Skeletal muscle tissue (tissue), 4 donors: ENCODE results near the gene LMO7. TPM values are rescaled to one million over a fixed set of nuclear protein-coding genes. Genes with fewer than 3 reads are reported as not detected.
"Not testable (repeated sequence)": the region's sequence is repeated elsewhere in the genome, so short reads cannot be mapped to it uniquely, and the experiment has no call there.

Experiments used
- H3K27ac ChIP-seq: one replicate; pipeline ENCODE4 v1.7.0; 2013; ENCODE audit warnings: mild to moderate bottlenecking, low read depth, low read length, inconsistent platforms
- H3K27me3 ChIP-seq, 3 donors: one replicate each; pipeline ENCODE4 v1.7.0; 2013; ENCODE audit warnings: low read length in 3 of 3; ENCODE audit not compliant: control insufficient read depth in 3 of 3, insufficient read depth in 3 of 3
- H3K36me3 ChIP-seq, 3 donors: one replicate each; pipeline ENCODE4 v1.7.0; 2013; ENCODE audit warnings: low read length in 3 of 3; ENCODE audit not compliant: control insufficient read depth in 3 of 3, insufficient read depth in 3 of 3
- H3K4me1 ChIP-seq, 3 donors: one replicate each; pipeline ENCODE4 v1.7.0; 2013; ENCODE audit warnings: low read length in 3 of 3, mild to moderate bottlenecking in 3 of 3; ENCODE audit not compliant: control insufficient read depth in 3 of 3, insufficient read depth in 3 of 3
- H3K4me3 ChIP-seq, 3 donors: one replicate each; pipeline ENCODE4 v1.7.0; 2013; ENCODE audit warnings: low read length in 3 of 3
- H3K9ac ChIP-seq, 3 donors: one replicate each; pipeline ENCODE4 v1.7.0; 2013; ENCODE audit warnings: low read length in 3 of 3, mild to moderate bottlenecking in 3 of 3, moderate library complexity in 2 of 3, low read depth in 1 of 3
- H3K9me3 ChIP-seq, 3 donors: one replicate each; pipeline ENCODE4 v1.7.0; 2013; ENCODE audit warnings: low read length in 3 of 3; ENCODE audit not compliant: control insufficient read depth in 3 of 3
- total RNA-seq: library from RNA; depleted of rRNA; stranded (reverse); fragments of >200 nt; gene quantifications from one replicate; pipeline ENCODE4 v1.2.3, GENCODE V29; 2014
- donor health status: Osteomylitis.

The LMO7 gene
- total RNA-seq, 1 donor from 2014 or later: 176 TPM

DNA sequence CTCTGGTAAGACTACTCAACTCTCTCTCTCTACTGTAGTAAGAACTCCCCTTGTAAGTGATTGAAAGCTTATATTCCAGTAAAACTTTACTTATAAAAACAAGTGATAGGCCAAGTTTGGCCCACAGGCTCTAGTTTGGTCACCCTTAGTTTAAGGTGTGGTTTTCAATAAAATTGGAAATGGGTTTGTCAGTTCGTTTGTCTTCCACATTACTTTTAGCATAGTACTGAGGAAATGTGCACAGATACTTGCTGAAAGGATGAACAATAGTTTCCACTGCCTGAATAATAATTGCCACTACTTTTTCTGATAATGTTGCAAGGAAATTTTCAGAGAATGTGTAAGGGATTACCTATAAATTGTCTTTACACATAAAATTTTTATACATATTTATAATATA lies 54.5 kb downstream of the LMO7 start:
- Histone ChIP-seq H3K4me1 (no peaks in the 10 kb centered on the region), H3K9me3 (no peaks in the 10 kb centered on the region), H3K27me3 (no peaks in the 10 kb centered on the region), H3K36me3 (no peaks in the 10 kb centered on the region), H3K9ac (no peak overlapping the region), H3K27ac (no peak overlapping the region), H3K4me3 (no peak overlapping the region)

DNA sequence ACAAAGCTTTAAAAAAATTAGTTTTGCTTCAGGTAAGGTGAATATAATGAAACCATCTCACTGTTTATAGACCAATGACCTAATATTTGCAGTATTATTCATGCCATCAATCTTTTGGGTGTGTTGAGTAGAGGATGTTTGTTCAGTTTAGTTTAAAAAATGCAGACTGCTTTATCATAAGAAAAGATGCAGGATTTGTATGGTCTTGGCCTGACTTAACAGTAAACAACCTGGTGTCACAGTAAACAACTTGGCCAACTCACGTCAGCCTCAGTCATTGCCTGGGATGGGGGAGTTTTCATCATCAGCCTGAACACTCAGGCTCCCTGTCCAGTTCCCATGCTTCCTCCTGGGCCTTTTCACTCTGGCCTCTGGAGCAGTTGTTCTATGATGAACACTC lies 55.1 kb downstream of the LMO7 start:
- no peaks in the 10 kb centered on the region for H3K9me3 ChIP-seq

DNA sequence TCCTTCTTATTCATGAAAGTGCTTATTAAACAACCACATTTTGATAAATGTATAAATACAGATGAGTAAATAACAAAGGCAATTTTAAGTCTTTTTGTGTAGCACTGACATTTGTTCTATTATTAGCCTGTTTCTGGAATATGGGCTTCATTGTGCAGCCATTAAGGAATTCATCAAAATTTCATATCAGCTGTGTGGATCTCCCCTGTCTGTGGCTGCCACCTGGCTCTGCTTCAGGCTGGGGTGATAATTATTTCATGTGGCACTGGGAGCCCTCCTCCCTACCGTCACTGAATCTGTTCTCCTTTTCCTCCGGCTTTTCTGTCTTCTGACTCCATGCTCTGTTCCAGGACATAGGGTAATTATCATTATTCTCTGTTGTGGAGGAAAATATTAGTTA lies 57.1 kb downstream of the LMO7 start:
- Histone ChIP-seq H3K27ac (no peak overlapping the region), H3K27me3 (no peaks in the 10 kb centered on the region), H3K9ac (no peak overlapping the region), H3K9me3 (no peaks in the 10 kb centered on the region), H3K4me3 (no peak overlapping the region), H3K4me1 (no peaks in the 10 kb centered on the region), H3K36me3 (no peaks in the 10 kb centered on the region)

More for the DNA sequence above, 55.1 kb downstream of the LMO7 start:
- Histone ChIP-seq H3K27ac (no peak overlapping the region), H3K27me3 (no peaks in the 10 kb centered on the region), H3K4me3 (no peak overlapping the region), H3K36me3 (no peaks in the 10 kb centered on the region), H3K4me1 (no peaks in the 10 kb centered on the region), H3K9ac (no peak overlapping the region)

DNA sequence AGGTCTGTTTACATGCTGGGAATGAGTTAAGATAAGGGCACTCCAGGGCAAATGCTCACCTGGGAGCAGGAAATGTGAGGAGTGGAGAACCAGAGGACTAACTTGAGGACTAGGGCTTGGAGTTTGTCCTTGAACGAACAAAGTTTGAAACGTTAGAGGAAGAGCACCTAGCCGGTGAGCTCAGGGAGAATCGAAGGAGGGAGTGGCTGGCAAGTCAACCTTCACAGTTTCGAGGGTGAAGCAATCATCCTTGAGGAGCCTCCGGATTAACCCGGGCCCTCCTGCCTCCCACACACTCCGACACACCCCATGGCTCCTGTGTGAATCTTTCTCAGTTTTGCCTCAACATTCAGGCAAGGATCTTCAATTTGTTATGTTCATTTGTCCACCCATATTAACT lies 58.6 kb downstream of the LMO7 start:
- Histone ChIP-seq H3K4me1 (no peaks in the 10 kb centered on the region), H3K27ac (no peak overlapping the region), H3K4me3 (no peak overlapping the region), H3K36me3 (no peaks in the 10 kb centered on the region), H3K9me3 (no peaks in the 10 kb centered on the region), H3K27me3 (no peaks in the 10 kb centered on the region), H3K9ac (no peak overlapping the region)

DNA sequence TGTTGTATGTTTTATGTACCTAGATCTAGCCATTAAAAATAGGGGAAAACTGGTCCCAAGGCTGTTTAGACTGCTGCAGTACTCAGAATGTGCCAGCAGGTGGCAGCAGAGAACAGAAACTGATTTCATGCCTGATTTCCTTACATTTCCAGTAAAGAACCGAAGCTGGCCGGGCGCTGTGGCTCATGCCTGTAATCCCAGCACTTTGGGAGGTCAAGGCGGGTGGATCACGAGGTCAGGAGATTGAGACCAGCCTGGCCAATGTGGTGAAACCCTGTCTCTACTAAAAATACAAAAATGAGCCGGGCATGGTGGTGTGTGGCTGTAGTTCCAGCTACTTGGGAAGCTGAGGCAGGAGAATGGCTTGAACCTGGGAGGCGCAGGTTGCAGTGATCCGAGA lies 59.8 kb downstream of the LMO7 start:
- H3K36me3 ChIP-seq, H3K4me1 ChIP-seq, H3K27ac ChIP-seq, H3K27me3 ChIP-seq, H3K4me3 ChIP-seq, H3K9me3 ChIP-seq: not testable (repeated sequence)
- peak overlapping the region in 1 of 3 donors; percentile 45 for H3K9ac ChIP-seq

DNA sequence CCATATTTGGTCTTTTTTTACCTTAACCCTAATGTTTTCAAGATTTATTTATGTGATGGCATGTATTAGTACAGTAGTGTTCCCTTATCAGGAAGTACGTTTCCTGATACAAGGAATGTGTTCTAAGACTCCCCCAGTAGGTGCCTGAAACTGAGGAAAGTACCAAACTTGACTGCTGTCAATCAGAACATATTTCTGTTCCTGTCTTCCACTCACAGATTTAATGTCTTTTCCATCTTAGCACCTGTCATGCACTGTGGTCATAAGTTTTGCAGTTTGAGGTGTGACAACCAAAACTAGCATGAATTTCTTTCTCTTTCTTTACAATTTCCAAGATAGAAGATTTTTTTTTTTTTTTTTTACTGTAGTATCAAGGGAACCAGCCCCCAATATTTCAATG lies 62.9 kb downstream of the LMO7 start:
- Histone ChIP-seq H3K9me3 (no peaks in the 10 kb centered on the region), H3K27me3 (no peaks in the 10 kb centered on the region), H3K36me3 (no peaks in the 10 kb centered on the region), H3K9ac (no peak overlapping the region), H3K4me3 (no peak overlapping the region), H3K27ac (no peak overlapping the region), H3K4me1 (no peaks in the 10 kb centered on the region)

DNA sequence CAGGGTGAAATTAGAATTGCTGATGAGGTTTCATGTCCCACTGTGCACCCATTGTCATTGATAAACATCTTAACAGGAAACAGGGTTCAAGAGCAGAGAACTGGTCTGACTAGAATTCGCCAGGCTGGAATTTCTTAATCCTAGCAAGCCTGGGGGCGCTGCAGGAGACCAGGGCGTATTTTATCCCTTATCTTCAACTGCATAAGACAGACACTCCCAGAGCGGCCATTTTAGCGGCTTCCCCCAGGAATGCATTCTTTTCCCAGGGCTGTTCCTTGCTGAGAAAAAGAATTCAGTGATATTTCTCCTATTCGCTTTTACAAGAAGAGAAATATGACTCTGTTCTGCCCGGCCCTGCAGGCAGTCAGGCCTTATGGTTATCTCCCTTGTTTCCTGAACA lies 63.6 kb downstream of the LMO7 start:
- H3K27me3 ChIP-seq, H3K36me3 ChIP-seq, H3K4me1 ChIP-seq, H3K9me3 ChIP-seq, H3K27ac ChIP-seq, H3K4me3 ChIP-seq, H3K9ac ChIP-seq: not testable (repeated sequence)

DNA sequence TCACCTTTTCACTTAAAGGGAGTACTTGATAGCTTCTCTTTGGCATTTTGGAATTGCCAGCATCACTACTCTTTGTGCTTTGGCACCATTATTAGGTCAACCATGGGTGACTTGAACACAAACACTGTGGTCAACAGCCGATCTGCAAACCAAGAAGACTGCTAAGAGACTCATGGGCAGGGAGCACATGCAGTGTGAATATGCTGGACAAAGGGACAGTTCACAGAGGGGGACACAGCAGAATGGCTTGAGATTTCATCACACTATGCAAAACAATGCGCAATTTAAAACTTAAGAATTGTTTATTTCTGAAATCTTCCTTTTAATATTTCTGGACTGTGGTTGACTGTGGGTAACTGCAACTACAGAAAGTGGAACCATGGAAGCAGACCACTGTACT lies 64.4 kb downstream of the LMO7 start:
- Histone ChIP-seq H3K9ac (no peak overlapping the region), H3K4me3 (no peak overlapping the region), H3K9me3 (no peaks in the 10 kb centered on the region), H3K27me3 (no peaks in the 10 kb centered on the region), H3K4me1 (peaks cover 2 to 7% (median 3%) of the 10 kb centered on the region in 3 donors), H3K27ac (no peak overlapping the region), H3K36me3 (no peaks in the 10 kb centered on the region)

DNA sequence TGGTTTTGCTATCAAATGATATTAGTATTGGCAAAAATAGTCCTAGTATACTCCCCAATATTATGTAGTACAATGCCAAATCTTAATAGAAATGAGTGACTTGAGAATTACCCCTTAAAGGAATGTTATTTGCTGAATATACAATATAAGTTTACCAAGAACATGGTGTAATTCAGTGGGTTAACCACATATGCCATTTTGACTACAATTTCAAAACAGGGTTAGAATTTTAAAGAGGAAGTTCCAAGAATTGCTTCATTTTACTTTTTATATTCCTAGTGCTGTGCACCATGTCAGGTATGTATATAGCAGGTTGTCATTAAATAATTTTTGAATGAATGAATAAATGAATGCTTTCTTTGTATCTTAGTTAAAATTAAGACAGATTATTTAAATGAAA lies 66.3 kb downstream of the LMO7 start:
- no peak overlapping the region for H3K4me3 ChIP-seq
- H3K9ac ChIP-seq: no peak overlapping the region
- no peaks in the 10 kb centered on the region for H3K9me3 ChIP-seq
- peaks cover 2 to 7% (median 3%) of the 10 kb centered on the region in 3 donors for H3K4me1 ChIP-seq
- no peaks in the 10 kb centered on the region for H3K27me3 ChIP-seq
- H3K36me3 ChIP-seq: no peaks in the 10 kb centered on the region
- no peak overlapping the region for H3K27ac ChIP-seq

DNA sequence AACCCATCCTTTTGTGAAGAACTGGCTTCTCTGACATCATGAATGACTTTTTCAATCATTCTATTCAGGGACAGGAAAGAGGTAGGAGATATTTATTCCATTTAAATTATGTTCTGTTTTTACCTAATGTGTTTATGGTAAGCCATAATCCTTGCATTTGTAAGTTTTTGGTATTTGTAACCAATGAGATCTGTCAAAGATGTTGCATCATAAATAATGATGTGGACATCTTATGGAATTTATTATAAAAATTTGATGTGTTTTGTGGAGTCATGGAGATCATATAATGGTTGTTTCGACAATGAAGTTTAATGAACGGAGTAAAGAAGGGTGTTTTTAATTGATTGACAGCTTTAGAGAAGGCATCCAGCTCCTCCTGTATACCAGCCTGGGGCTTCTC lies 67.6 kb downstream of the LMO7 start:
- H3K4me1 ChIP-seq: peaks cover 2 to 7% (median 3%) of the 10 kb centered on the region in 3 donors
- no peaks in the 10 kb centered on the region for H3K36me3 ChIP-seq
- H3K9ac ChIP-seq: no peak overlapping the region
- no peaks in the 10 kb centered on the region for H3K27me3 ChIP-seq
- no peaks in the 10 kb centered on the region for H3K9me3 ChIP-seq
- H3K27ac ChIP-seq: no peak overlapping the region
- H3K4me3 ChIP-seq: no peak overlapping the region
